Uterus (tissue), 2 donors: ENCODE measurements around the gene MAEA.

ENCODE experiments used
- CTCF ChIP-seq, 4 experiments: fragments of 200-600 bp in 2 of 4; fragments of 450-650 bp in 2 of 4; sonication (generic) in 2 of 4; IDR thresholded peaks; one replicate each; pipeline ENCODE4 v1.5.1; 2016 to 2019; ENCODE audit warnings: antibody characterized with exemption in 4 of 4, mild to moderate bottlenecking in 2 of 4, moderate library complexity in 1 of 4
- POLR2A ChIP-seq, 2 donors: fragments of 450-650 bp; IDR thresholded peaks; one replicate each; pipeline ENCODE4 v1.6.1; 2016; ENCODE audit warnings: antibody characterized with exemption in 2 of 2, mild to moderate bottlenecking in 1 of 2, moderate library complexity in 1 of 2

GRCh38 chr4:1379801-1380331, 90.2 kb downstream of the MAEA start:
- TF ChIP-seq CTCF (IDR thresholded peaks at IDR 0.05), result no peak
- TF ChIP-seq POLR2A (IDR thresholded peaks at IDR 0.05), result no peak
